GM18909 (cell line): ENCODE measurements around the gene NEUROG2.
"Not testable (repeated sequence)": the region's sequence is repeated elsewhere in the genome, so short reads cannot be mapped to it uniquely, and the experiment has no call there.

Experiments
- ATAC-seq: cut with Tn5 transposase; IDR thresholded peaks from one replicate; pipeline ENCODE4 v1.9.1; 2021; ENCODE audit warnings: mild to moderate bottlenecking; ENCODE audit not compliant: unreplicated experiment, poor library complexity

Gene NEUROG2

GRCh38 chr4:112502871-112503270, 13.1 kb downstream of the NEUROG2 start:
- no peak for ATAC-seq

GRCh38 chr4:112492321-112492720, 23.7 kb downstream of the NEUROG2 start:
- ATAC-seq, result no peak

GRCh38 chr4:112490808-112491207, 25.2 kb downstream of the NEUROG2 start:
- not testable (repeated sequence) for ATAC-seq

GRCh38 chr4:112485930-112486329, 30.1 kb downstream of the NEUROG2 start:
- no peak for ATAC-seq

- no peak for ATAC-seq
Observed at GRCh38 chr4:112473985-112474384, 42.0 kb downstream of the NEUROG2 start.

GRCh38 chr4:112472318-112472717, 43.7 kb downstream of the NEUROG2 start:
- no peak for ATAC-seq
